SK-N-SH treated with all-trans-retinoic acid at 6 μM for 48 hours (cell line): Measurements from ENCODE around the gene FHIT.

Experiments used
- ATAC-seq: fragments of 200-7000 bp; cut with Tn5 transposase; 3 replicates; pipeline ENCODE4 v1.9.1; 2020; ENCODE audit warnings: mild to moderate bottlenecking, moderate library complexity
- BACH2 ChIP-seq: fragments of 250-450 bp; sonication (Bioruptor Pico); IDR thresholded peaks from 2 replicates; pipeline ENCODE4 v1.9.0; 2021; ENCODE audit warnings: mild to moderate bottlenecking, borderline replicate concordance
- CREB5 ChIP-seq: fragments of 250-450 bp; sonication (Bioruptor Pico); IDR thresholded peaks from 2 replicates; pipeline ENCODE4 v1.5.1; 2020; ENCODE audit warnings: low read depth, mild to moderate bottlenecking, moderate library complexity
- CSDC2 ChIP-seq: fragments of 250-450 bp; sonication (Bioruptor Pico); IDR thresholded peaks from 2 replicates; pipeline ENCODE4 v1.5.0; 2020; ENCODE audit warnings: mild to moderate bottlenecking, moderate library complexity
- ESRRG ChIP-seq: fragments of 250-450 bp; sonication (Bioruptor Pico); IDR thresholded peaks from 2 replicates; pipeline ENCODE4 v1.6.1; 2021; ENCODE audit warnings: mild to moderate bottlenecking
- GLIS3 ChIP-seq: fragments of 250-450 bp; sonication (Bioruptor Pico); IDR thresholded peaks from 2 replicates; pipeline ENCODE4 v1.5.0; 2020; ENCODE audit warnings: mild to moderate bottlenecking, moderate library complexity
- ISL1 ChIP-seq: fragments of 250-450 bp; sonication (Bioruptor Pico); IDR thresholded peaks from 2 replicates; pipeline ENCODE4 v2.1.2; 2022; ENCODE audit warnings: mild to moderate bottlenecking, moderate library complexity
- PATZ1 ChIP-seq: fragments of 250-450 bp; sonication (Bioruptor Pico); IDR thresholded peaks from 2 replicates; pipeline ENCODE4 v1.8.0; 2020; ENCODE audit warnings: mild to moderate bottlenecking, moderate library complexity, borderline replicate concordance
- PPARA ChIP-seq: fragments of 250-450 bp; sonication (Bioruptor Pico); IDR thresholded peaks from 2 replicates; pipeline ENCODE4 v1.5.0; 2020; ENCODE audit warnings: mild to moderate bottlenecking, borderline replicate concordance
- RARB ChIP-seq: fragments of 250-450 bp; sonication (Bioruptor Pico); IDR thresholded peaks from 2 replicates; pipeline ENCODE4 v1.8.0; 2021; ENCODE audit warnings: mild to moderate bottlenecking, moderate library complexity
- SNAI2 ChIP-seq: fragments of 250-450 bp; sonication (Bioruptor Pico); IDR thresholded peaks from 2 replicates; pipeline ENCODE4 v1.5.0; 2020; ENCODE audit warnings: mild to moderate bottlenecking, moderate library complexity
- TCF4 ChIP-seq: fragments of 250-450 bp; sonication (Bioruptor Pico); IDR thresholded peaks from 2 replicates; pipeline ENCODE4 v1.8.0; 2021; ENCODE audit warnings: mild to moderate bottlenecking, moderate library complexity, borderline replicate concordance
- ZFP30 ChIP-seq: fragments of 450-650 bp; formaldehyde crosslinking; IDR thresholded peaks from 2 replicates; pipeline ENCODE4 v1.5.0; 2022; ENCODE audit warnings: mild to moderate bottlenecking, moderate library complexity
- ZNF565 ChIP-seq: fragments of 450-650 bp; formaldehyde crosslinking; conservative IDR thresholded peaks from 2 replicates; pipeline ENCODE4 v1.5.0; 2020; ENCODE audit warnings: low read depth, mild to moderate bottlenecking, moderate library complexity
- ZNF70 ChIP-seq: fragments of 450-650 bp; formaldehyde crosslinking; IDR thresholded peaks from 2 replicates; pipeline ENCODE4 v1.5.0; 2020; ENCODE audit warnings: mild to moderate bottlenecking, moderate library complexity
- TF ChIP-seq, protein P1 (sequence below): fragments of 250-450 bp; sonication (Bioruptor Pico); IDR thresholded peaks from 2 replicates; pipeline ENCODE4 v1.8.0; 2021; ENCODE audit warnings: low read depth, mild to moderate bottlenecking, moderate library complexity, borderline replicate concordance
- TF ChIP-seq, protein P2 (sequence below): fragments of 250-450 bp; sonication (Bioruptor Pico); IDR thresholded peaks from 2 replicates; pipeline ENCODE4 v1.5.1; 2021; ENCODE audit warnings: mild to moderate bottlenecking, moderate library complexity

The FHIT gene

DNA sequence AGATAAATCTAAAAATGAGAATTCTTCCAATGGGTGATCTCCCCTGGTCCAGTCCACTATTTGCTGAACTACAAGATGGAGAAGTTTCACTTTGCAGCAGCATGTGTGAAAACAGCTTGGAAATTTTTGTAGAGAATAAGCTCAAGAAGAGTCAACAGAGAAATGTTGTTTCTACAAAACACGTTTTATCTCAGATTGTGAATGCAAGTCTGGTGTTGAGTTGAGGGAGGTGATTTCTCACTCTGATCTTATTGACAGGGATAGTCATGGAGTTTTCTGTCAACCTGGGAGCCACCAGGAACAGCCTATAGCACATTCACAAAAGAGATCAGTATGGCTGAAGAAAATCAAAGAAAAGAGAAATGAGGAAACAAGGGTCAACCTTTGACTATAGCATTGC lies 1220.3 kb downstream of the FHIT start (continued):
- no peak for TF ChIP-seq ZNF565 (CRISPR knock-in tag)
- TF ChIP-seq PATZ1 (CRISPR knock-in tag) = no peak
- no peak for TF ChIP-seq SNAI2 (CRISPR knock-in tag)
- no peak for TF ChIP-seq ESRRG

DNA sequence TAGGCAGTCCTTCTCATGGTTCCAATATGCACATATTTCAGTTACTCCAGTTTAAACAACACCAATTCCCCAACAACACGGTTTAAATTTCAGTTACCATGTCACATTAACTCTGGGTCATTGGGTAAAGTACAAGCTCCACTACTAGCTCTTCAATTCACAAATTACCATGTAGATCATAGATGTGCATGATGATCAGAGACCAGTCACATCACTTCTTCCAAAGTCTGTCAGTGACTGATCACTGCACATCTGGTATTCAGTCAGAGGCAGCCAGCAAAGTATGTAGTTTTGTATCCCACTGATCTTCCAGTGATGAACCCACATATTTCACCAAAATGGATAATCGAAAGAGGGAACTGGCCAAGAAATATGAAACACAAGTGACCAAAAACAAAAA lies 1223.0 kb downstream of the FHIT start:
- no peak for ATAC-seq
- no peak for TF ChIP-seq CSDC2 (CRISPR knock-in tag)
- TF ChIP-seq GLIS3 (CRISPR knock-in tag) = no peak
- TF ChIP-seq SNAI2 (CRISPR knock-in tag) = no peak
- TF ChIP-seq CREB5 (CRISPR knock-in tag) = no peak
- TF ChIP-seq ZNF70 = no peak
- TF ChIP-seq, protein P1, sequence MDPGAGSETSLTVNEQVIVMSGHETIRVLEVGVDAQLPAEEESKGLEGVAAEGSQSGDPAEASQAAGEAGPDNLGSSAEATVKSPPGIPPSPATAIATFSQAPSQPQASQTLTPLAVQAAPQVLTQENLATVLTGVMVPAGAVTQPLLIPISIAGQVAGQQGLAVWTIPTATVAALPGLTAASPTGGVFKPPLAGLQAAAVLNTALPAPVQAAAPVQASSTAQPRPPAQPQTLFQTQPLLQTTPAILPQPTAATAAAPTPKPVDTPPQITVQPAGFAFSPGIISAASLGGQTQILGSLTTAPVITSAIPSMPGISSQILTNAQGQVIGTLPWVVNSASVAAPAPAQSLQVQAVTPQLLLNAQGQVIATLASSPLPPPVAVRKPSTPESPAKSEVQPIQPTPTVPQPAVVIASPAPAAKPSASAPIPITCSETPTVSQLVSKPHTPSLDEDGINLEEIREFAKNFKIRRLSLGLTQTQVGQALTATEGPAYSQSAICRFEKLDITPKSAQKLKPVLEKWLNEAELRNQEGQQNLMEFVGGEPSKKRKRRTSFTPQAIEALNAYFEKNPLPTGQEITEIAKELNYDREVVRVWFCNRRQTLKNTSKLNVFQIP (CRISPR knock-in tag) = no peak
- TF ChIP-seq RARB (CRISPR knock-in tag) = no peak

DNA sequence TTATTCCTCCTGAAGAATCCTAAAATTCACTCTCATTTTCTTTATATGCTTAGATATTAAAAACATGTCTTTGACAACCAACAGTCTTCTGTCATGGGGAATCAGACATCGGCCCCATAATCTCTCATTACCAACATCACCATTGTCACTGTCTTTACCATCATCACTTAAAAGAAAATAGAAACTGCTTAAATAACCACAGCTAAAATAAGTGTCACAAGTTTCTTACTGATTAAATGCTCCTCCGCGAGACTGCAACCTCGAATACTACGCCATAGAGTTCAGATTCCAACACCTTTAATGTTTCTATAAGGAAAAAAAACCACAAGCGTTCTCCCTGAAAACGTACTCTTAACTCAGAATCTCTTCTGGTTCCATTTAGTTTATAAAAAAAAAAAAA lies 1223.9 kb downstream of the FHIT start:
- ATAC-seq = no peak
- TF ChIP-seq ZFP30 (CRISPR knock-in tag) (no peak), PPARA (CRISPR knock-in tag) (no peak), TCF4 (CRISPR knock-in tag) (no peak), SNAI2 (CRISPR knock-in tag) (no peak), RARB (CRISPR knock-in tag) (no peak)

DNA sequence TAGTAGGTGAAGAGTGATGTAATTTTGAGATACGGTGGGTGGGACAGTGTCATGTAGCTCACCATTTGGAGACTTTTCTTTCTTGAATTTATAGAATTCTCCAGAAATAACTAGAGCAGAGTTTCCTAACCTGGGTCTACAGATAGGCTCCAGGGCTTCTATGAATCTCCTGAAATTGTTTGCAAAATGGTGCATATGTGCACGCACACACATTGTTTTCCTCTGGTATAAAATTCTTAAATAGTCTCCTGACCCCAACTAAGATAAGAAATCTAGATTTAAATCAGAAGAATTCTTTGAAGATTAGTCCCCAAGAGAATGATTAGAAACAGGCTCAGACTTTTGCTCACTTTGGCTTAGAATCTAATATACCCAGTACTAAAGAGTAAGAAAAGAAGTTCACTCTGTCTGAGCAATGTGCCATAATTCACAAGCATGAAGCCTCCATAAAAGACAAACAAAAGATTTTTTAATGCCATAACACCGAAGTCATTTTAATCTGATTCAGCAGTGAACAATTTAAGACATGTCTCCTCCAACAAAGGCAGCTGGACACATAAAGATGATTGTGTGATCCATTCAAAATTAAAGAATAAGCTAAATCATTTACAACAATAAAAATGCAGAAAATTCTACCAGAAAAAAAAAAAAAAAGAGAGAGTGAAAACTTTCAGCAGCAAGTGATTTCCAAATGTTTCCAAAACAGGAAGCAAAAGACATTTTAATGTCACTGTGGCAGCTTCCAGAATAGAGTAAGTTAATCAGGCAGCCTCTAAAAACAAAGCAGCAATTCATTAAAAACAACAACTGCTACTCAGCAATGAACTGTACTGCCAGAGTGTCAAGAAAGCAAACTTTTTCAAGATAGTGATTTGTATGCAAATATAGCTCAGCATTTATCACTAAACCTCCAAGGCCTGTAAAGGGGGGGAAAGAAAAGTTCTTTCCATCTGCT lies 1225.9 kb downstream of the FHIT start:
- TF ChIP-seq PATZ1 (CRISPR knock-in tag) = no peak
- TF ChIP-seq, protein P2, sequence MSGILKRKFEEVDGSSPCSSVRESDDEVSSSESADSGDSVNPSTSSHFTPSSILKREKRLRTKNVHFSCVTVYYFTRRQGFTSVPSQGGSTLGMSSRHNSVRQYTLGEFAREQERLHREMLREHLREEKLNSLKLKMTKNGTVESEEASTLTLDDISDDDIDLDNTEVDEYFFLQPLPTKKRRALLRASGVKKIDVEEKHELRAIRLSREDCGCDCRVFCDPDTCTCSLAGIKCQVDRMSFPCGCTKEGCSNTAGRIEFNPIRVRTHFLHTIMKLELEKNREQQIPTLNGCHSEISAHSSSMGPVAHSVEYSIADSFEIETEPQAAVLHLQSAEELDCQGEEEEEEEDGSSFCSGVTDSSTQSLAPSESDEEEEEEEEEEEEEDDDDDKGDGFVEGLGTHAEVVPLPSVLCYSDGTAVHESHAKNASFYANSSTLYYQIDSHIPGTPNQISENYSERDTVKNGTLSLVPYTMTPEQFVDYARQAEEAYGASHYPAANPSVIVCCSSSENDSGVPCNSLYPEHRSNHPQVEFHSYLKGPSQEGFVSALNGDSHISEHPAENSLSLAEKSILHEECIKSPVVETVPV (CRISPR knock-in tag) = no peak
- no peak for TF ChIP-seq SNAI2 (CRISPR knock-in tag)
- TF ChIP-seq BACH2 (CRISPR knock-in tag) = no peak
- TF ChIP-seq ISL1 = peak; percentile 70
- TF ChIP-seq, all 23 proteins: peak for 1
- peak; percentile 79 for ATAC-seq

- ATAC-seq = no peak
- no peak for TF ChIP-seq GLIS3 (CRISPR knock-in tag)
These were observed 1226.9 kb downstream of the FHIT start for GRCh38 chr3:60024400-60024799.
